Neural crest cell (in vitro differentiated cells): ENCODE data around the gene COMMD7. TPM values are rescaled to one million over a fixed set of nuclear protein-coding genes. Genes with fewer than 3 reads are reported as not detected.
"Not testable (repeated sequence)": the region's sequence is repeated elsewhere in the genome, so short reads cannot be mapped to it uniquely, and the experiment has no call there.

Experiments
- DNase-seq: peaks from one replicate; pipeline ENCODE4 v3.0.0; 2021; ENCODE audit warnings: low read depth, mixed read lengths, low spot score
- H3K27ac Mint-ChIP-seq: one replicate; pipeline ENCODE4 v1.8.0; 2021; ENCODE audit warnings: mild to moderate bottlenecking, mixed read lengths; ENCODE audit not compliant: unreplicated experiment
- H3K27me3 Mint-ChIP-seq: 2 replicates; pipeline ENCODE4 v1.8.0; 2021; ENCODE audit warnings: low read depth, mild to moderate bottlenecking, mixed read lengths
- H3K36me3 Mint-ChIP-seq: 2 replicates; pipeline ENCODE4 v1.8.0; 2021; ENCODE audit warnings: low read depth, mild to moderate bottlenecking, mixed read lengths
- H3K4me1 Mint-ChIP-seq: 2 replicates; pipeline ENCODE4 v1.8.0; 2021; ENCODE audit warnings: mixed read lengths
- H3K4me3 Mint-ChIP-seq: one replicate; pipeline ENCODE4 v1.8.0; 2021; ENCODE audit warnings: mild to moderate bottlenecking, mixed read lengths
- H3K9me3 Mint-ChIP-seq: 2 replicates; pipeline ENCODE4 v1.8.0; 2021; ENCODE audit warnings: mixed read lengths
- total RNA-seq: library from RNA; stranded (reverse); gene quantifications from 2 replicates; pipeline ENCODE4 v1.2.1, GENCODE V29; 2021
- TF ChIP-seq, protein P1 (sequence below): fragments of 200-600 bp; sonication (generic); conservative IDR thresholded peaks from 2 replicates; pipeline ENCODE4 v1.5.0; 2021; ENCODE audit warnings: antibody characterized with exemption, mild to moderate bottlenecking

COMMD7 gene
- total RNA-seq, 1 donor from 2014 or later = 60.4 TPM

DNA sequence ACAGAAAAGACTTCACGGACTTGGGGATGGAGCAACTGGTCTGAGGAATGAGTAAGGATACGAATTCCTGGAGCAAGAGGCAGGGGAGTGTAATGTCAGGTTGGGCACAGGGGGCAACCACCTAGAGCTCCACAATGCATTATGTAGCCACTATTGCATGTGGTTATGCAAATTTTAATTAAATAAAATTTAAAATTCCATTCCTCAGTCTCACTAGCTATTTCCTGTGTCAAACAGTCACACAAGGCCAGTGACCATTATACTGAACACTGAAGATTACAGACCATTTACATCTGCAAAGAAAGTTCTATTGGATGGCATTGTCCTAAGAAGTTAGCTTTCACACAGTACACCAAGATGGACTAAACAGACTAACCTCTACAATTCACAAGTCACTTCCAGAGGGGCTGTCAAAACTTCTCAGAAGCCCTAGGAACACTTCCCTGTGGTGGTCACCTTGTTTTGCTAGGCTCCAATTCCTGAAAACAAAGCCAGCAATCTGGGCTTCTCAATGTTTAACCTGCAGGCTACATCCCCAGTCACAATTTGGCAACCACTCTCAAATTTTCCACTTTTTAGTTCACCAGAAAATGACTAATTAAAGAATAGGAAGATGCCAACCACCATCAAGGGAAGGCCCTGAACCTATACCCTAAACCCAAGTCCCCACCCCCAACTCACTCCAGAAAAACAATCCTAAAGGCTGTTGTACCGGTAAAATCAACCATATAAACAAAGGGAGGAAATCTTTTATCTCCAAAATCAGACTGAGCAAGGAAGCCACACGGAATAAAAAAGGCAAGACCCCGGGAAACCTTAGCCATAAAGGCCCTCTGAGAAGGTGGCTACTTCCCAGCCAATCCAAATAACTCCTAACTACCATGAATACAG lies 35.3 kb downstream of the COMMD7 start:
- Mint-ChIP-seq H3K4me3 (no peak overlapping the region), H3K27ac (peak overlapping the region; percentile 8), H3K36me3 (peaks cover 7% of the 10 kb centered on the region), H3K27me3 (no peaks in the 10 kb centered on the region), H3K9me3 (no peaks in the 10 kb centered on the region), H3K4me1 (peaks cover 19% of the 10 kb centered on the region)
- TF ChIP-seq, protein P1, sequence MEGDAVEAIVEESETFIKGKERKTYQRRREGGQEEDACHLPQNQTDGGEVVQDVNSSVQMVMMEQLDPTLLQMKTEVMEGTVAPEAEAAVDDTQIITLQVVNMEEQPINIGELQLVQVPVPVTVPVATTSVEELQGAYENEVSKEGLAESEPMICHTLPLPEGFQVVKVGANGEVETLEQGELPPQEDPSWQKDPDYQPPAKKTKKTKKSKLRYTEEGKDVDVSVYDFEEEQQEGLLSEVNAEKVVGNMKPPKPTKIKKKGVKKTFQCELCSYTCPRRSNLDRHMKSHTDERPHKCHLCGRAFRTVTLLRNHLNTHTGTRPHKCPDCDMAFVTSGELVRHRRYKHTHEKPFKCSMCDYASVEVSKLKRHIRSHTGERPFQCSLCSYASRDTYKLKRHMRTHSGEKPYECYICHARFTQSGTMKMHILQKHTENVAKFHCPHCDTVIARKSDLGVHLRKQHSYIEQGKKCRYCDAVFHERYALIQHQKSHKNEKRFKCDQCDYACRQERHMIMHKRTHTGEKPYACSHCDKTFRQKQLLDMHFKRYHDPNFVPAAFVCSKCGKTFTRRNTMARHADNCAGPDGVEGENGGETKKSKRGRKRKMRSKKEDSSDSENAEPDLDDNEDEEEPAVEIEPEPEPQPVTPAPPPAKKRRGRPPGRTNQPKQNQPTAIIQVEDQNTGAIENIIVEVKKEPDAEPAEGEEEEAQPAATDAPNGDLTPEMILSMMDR = no peak
- no peak for DNase-seq

DNA sequence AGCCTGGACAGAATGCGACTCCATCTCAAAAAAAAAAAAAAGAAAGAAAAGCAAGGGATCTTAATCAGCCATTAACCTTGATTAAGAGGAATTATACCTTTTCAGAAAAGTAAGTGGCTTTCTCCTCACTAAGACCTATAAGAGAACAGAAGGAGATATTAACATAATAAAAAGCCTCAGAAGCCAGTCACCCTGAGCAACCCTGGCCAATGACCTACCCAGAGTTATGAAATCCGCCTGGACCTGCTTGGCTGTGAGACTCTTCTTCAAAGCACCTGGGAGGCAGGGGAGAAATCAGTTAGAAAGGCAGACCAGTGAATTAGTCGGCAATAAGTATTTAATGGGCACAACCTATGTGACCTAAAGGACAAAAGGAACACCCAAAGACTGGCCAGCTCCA lies 36.8 kb downstream of the COMMD7 start:
- Mint-ChIP-seq H3K4me3 (no peak overlapping the region), H3K4me1 (peaks cover 19% of the 10 kb centered on the region), H3K27ac (no peak overlapping the region), H3K27me3 (no peaks in the 10 kb centered on the region), H3K9me3 (no peaks in the 10 kb centered on the region), H3K36me3 (peaks cover 14% of the 10 kb centered on the region)
- no peak for DNase-seq
- TF ChIP-seq, protein P1 = no peak

DNA sequence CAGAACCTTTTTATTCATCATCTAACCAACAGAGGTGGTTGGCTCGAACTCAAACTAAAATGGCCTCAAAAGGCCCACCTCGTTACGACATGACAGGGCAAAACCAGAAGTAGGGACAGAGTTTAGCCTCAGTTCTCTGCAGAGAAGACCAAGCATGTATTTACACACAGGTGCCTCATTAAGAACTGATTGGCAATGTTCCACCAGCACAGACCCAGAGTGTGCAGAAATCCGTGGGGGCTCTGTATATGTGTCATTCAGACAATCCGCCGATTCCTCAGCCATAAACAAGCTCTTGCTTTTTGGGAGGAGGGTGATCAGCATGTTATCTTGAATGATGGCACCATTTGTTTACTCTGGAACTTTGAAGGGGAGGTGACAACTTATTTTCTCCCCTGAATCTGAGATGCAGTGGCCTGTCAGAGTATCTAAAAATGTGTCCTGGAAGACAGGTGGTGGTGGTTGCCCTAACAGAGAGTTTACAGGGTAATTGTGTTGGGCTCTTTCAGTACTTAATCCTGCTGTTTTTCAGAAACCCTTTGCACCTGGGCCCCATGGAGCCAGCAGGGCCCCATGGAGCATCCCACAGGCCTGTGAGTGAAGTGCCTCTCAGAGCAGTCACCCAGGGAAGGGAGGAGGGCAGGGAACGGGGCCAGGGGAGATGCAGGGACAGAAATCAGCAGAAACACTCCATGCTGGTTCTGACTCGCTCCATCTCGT lies 40.4 kb downstream of the COMMD7 start:
- no peak overlapping the region for H3K4me3 Mint-ChIP-seq
- DNase-seq = no peak
- TF ChIP-seq, protein P1 = no peak
- no peaks in the 10 kb centered on the region for H3K9me3 Mint-ChIP-seq
- H3K4me1 Mint-ChIP-seq = peaks cover 5% of the 10 kb centered on the region
- no peaks in the 10 kb centered on the region for H3K27me3 Mint-ChIP-seq
- H3K36me3 Mint-ChIP-seq = peaks cover 14% of the 10 kb centered on the region
- no peak overlapping the region for H3K27ac Mint-ChIP-seq

DNA sequence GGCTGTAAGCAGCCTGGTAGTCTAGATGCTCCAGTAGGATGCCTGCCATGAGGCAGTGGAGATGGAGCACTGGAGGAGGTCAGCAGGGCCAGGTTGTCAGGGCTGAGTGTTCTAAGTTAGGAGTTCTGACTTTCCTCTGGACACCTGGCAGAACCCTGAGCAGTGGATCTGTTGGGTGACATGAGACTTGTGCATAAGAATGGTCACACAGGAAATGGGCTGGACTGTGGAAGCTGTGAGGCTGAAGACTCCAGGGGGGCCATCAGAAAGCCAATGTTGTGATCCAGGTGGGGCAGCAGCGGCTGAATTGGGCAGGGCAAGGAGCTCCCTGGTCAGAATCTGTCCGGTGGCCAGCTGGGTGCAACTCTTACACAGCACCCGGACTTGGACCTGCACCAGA lies 45.7 kb downstream of the COMMD7 start:
- peak overlapping the region; percentile 4 for H3K27ac Mint-ChIP-seq
- TF ChIP-seq, protein P1 = no peak
- H3K4me1 Mint-ChIP-seq = peaks cover 5% of the 10 kb centered on the region
- no peak overlapping the region for H3K4me3 Mint-ChIP-seq
- peaks cover 10% of the 10 kb centered on the region for H3K36me3 Mint-ChIP-seq
- H3K9me3 Mint-ChIP-seq = no peaks in the 10 kb centered on the region
- no peaks in the 10 kb centered on the region for H3K27me3 Mint-ChIP-seq
- DNase-seq = no peak

DNA sequence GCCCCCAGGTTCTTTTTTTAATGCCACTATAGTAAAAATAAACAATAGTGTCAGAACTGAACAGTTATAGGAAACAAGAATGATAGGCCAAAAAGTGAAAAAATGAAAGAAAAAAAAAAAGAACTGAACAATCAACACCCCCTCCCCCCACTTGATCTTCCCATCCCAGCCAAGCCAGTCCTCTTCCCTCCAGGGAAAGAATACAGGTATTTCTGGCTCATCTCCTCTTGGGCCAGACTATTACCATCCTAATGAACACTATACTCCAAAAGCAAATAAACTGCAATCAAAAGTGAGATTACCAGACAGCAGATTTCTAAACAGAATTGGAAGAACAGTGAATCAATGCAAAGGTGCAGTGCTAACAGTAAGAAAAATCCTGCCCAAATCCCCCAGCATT lies 48.2 kb downstream of the COMMD7 start:
- H3K27me3 Mint-ChIP-seq = no peaks in the 10 kb centered on the region
- H3K36me3 Mint-ChIP-seq = peaks cover 4% of the 10 kb centered on the region
- peaks cover 5% of the 10 kb centered on the region for H3K4me1 Mint-ChIP-seq
- no peaks in the 10 kb centered on the region for H3K9me3 Mint-ChIP-seq
- TF ChIP-seq, protein P1 = no peak
- H3K27ac Mint-ChIP-seq = peak overlapping the region; percentile 66
- H3K4me3 Mint-ChIP-seq = no peak overlapping the region
- no peak for DNase-seq

DNA sequence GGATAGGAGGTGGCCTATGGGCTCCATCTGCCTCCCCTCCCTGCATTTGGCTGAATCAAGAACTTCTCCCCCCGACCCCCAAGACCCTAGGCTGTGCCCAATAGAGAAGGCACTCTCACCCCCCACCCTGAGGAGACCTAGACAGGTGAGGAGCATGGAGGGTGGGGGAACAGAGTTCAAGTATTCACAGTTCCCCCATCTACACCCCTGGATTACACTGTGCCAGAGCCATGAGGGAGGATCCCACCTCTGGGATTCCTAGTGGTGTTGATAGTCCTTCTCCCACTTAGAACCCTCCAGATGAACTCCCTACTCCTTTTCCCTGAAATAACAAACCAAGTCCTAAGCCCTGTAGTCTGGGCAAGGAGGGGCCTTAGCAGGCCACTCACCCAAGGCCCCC lies 54.3 kb downstream of the COMMD7 start:
- H3K4me1 Mint-ChIP-seq, H3K27ac Mint-ChIP-seq, H3K36me3 Mint-ChIP-seq, H3K27me3 Mint-ChIP-seq, H3K9me3 Mint-ChIP-seq, H3K4me3 Mint-ChIP-seq, DNase-seq: not testable (repeated sequence)
